SK-N-SH (cell line): ENCODE data around the gene DDX42. TPM values are rescaled to one million over a fixed set of nuclear protein-coding genes. Genes with fewer than 3 reads are reported as not detected.

Experiments
- CTCF ChIA-PET: fragments of 300-600, 350-600 bp; formaldehyde crosslinking; extraction: SDS; loops from one replicate; lab custom pipeline; 2021; lab: Yijun Ruan, JAX
- POLR2A ChIA-PET: fragments of 350-600 bp; sonication (Branson Sonifier 250); formaldehyde crosslinking; extraction: SDS; loops from one replicate; lab custom pipeline; 2020; ENCODE audit warnings: antibody characterized with exemption, inconsistent platforms; lab: Yijun Ruan, JAX
- DNase-seq: peaks from one replicate; pipeline ENCODE4 v3.0.0; 2012
- H2AFZ ChIP-seq: fragments of 200-600 bp; sonication (generic); 2 replicates; pipeline ENCODE4 v1.8.1; 2016; ENCODE audit warnings: antibody characterized with exemption, mild to moderate bottlenecking, low read depth
- H3F3A ChIP-seq: fragments of 200-600 bp; sonication (generic); replicated peaks from 2 replicates; pipeline ENCODE3; 2016; ENCODE audit warnings: antibody characterized with exemption, mild to moderate bottlenecking; ENCODE audit not compliant: insufficient read depth
- H3K27ac ChIP-seq, 2 experiments: fragments of 200-500 bp in 1 of 2; fragments of 200-600 bp in 1 of 2; sonication (Bioruptor generic) in 1 of 2; sonication (generic), shearing (Covaris generic) in 1 of 2; 2 replicates each; pipeline versions ENCODE4 v1.5.1 to v1.6.1; 2014 to 2016; ENCODE audit warnings: low read depth in 2 of 2, inconsistent platforms in 1 of 2, low read length in 1 of 2, mild to moderate bottlenecking in 1 of 2, mixed read lengths in 1 of 2
- H3K27me3 ChIP-seq: fragments of 200-600 bp; sonication (generic), shearing (Covaris generic); 2 replicates; pipeline ENCODE4 v1.6.1; 2016; ENCODE audit warnings: mixed run types; ENCODE audit not compliant: insufficient read depth
- H3K36me3 ChIP-seq, 2 experiments: fragments of 200-500 bp in 1 of 2; fragments of 200-600 bp in 1 of 2; sonication (Bioruptor generic) in 1 of 2; sonication (generic) in 1 of 2; replicated peaks in 1 of 2; 2 replicates each; pipeline versions ENCODE3 to v1.5.1; 2014 to 2016; ENCODE audit warnings: low read length in 1 of 2, mild to moderate bottlenecking in 1 of 2; ENCODE audit not compliant: insufficient read depth in 2 of 2, control insufficient read depth in 1 of 2
- H3K4me1 ChIP-seq, 2 experiments: fragments of 200-500 bp in 1 of 2; fragments of 200-600 bp in 1 of 2; sonication (Bioruptor generic) in 1 of 2; sonication (generic), shearing (Covaris generic) in 1 of 2; 2 replicates each; pipeline versions ENCODE4 v1.5.1 to v1.6.1; 2014 to 2016; ENCODE audit warnings: low read depth in 1 of 2, low read length in 1 of 2, mixed run types in 1 of 2; ENCODE audit not compliant: insufficient read depth in 2 of 2, control insufficient read depth in 1 of 2
- H3K4me2 ChIP-seq: fragments of 200-600 bp; sonication (generic), shearing (Covaris generic); 2 replicates; pipeline ENCODE4 v1.6.1; 2017; ENCODE audit warnings: mixed run types
- H3K4me3 ChIP-seq, 2 experiments: fragments of 200-500 bp in 1 of 2; fragments of 200-600 bp in 1 of 2; sonication (Bioruptor generic) in 1 of 2; sonication (generic), shearing (Covaris generic) in 1 of 2; 2 replicates each; pipeline versions ENCODE4 v1.5.1 to v1.8.1; 2014 to 2016; ENCODE audit warnings: low read depth in 2 of 2, inconsistent platforms in 1 of 2, low read length in 1 of 2, mild to moderate bottlenecking in 1 of 2, mixed read lengths in 1 of 2, moderate library complexity in 1 of 2
- H3K79me2 ChIP-seq: fragments of 200-600 bp; sonication (generic); 2 replicates; pipeline ENCODE4 v1.8.1; 2017; ENCODE audit warnings: mild to moderate bottlenecking; ENCODE audit not compliant: insufficient read depth
- H3K9ac ChIP-seq: fragments of 200-600 bp; sonication (generic); 2 replicates; pipeline ENCODE4 v1.6.1; 2017; ENCODE audit warnings: mixed run types
- H3K9me2 ChIP-seq: fragments of 200-600 bp; sonication (generic); 2 replicates; pipeline ENCODE4 v1.6.1; 2017; ENCODE audit warnings: mixed run types
- H3K9me3 ChIP-seq: fragments of 200-600 bp; sonication (generic); 2 replicates; pipeline ENCODE4 v1.6.1; 2017; ENCODE audit warnings: mixed run types, mild to moderate bottlenecking, moderate library complexity
- H4K20me1 ChIP-seq: fragments of 200-600 bp; sonication (generic); 2 replicates; pipeline ENCODE4 v1.6.1; 2017; ENCODE audit warnings: mild to moderate bottlenecking, mixed run types; ENCODE audit not compliant: insufficient read depth
- ELF1 ChIP-seq: IDR thresholded peaks from 2 replicates; pipeline ENCODE4 v1.4.0; 2012
- EP300 ChIP-seq, 2 experiments: IDR thresholded peaks; 2 replicates each; pipeline versions ENCODE4 v1.4.0 to v1.6.1; 2012; ENCODE audit warnings: borderline replicate concordance in 1 of 2, low read depth in 1 of 2, low read length in 1 of 2
- EZH2phosphoT487 ChIP-seq: fragments of 200-600 bp; sonication (generic); IDR thresholded peaks from 2 replicates; pipeline ENCODE4 v1.6.1; 2017; ENCODE audit warnings: low read depth, mixed run types, mild to moderate bottlenecking, antibody characterized with exemption, moderate library complexity, borderline replicate concordance
- FOSL2 ChIP-seq: IDR thresholded peaks from 2 replicates; pipeline ENCODE4 v1.4.0; 2012; ENCODE audit warnings: low read depth, mild to moderate bottlenecking, moderate library complexity, borderline replicate concordance
- GATA2 ChIP-seq: sonication (generic); formaldehyde crosslinking; IDR thresholded peaks from 2 replicates; pipeline ENCODE4 v1.5.0; 2020; ENCODE audit warnings: mild to moderate bottlenecking, missing genetic modification reagents
- JUND ChIP-seq: IDR thresholded peaks from 2 replicates; pipeline ENCODE4 v1.4.0; 2012
- MEF2A ChIP-seq: IDR thresholded peaks from 2 replicates; pipeline ENCODE4 v1.4.0; 2012; ENCODE audit warnings: low read depth, borderline replicate concordance
- NRF1 ChIP-seq: IDR thresholded peaks from 2 replicates; pipeline ENCODE4 v1.6.1; 2012; ENCODE audit warnings: low read depth, mild to moderate bottlenecking, low read length
- RFX5 ChIP-seq: IDR thresholded peaks from 2 replicates; pipeline ENCODE4 v1.6.1; 2012; ENCODE audit warnings: mild to moderate bottlenecking, improper control_type of control experiment, low read length
- RXRA ChIP-seq: IDR thresholded peaks from 2 replicates; pipeline ENCODE4 v1.4.0; 2012; ENCODE audit warnings: low read depth, mild to moderate bottlenecking, borderline replicate concordance
- TAF1 ChIP-seq: IDR thresholded peaks from 2 replicates; pipeline ENCODE4 v1.6.1; 2012; ENCODE audit warnings: low read depth, mild to moderate bottlenecking, low read length, moderate library complexity, borderline replicate concordance
- USF2 ChIP-seq: fragments of 150-350 bp; IDR thresholded peaks from 2 replicates; pipeline ENCODE4 v1.6.1; 2017; ENCODE audit warnings: antibody characterized with exemption, low read length, low read depth, borderline replicate concordance
- ZBTB33 ChIP-seq: IDR thresholded peaks from 2 replicates; pipeline ENCODE4 v1.4.0; 2012; ENCODE audit warnings: low read depth, borderline replicate concordance
- WGBS: methylation state at CpG from one replicate; pipeline ENCODE4 v1.1.6; 2017; ENCODE audit warnings: low lambda C conversion rate; 5-methylcytosine and 5-hydroxymethylcytosine counted together
- polyA plus RNA-seq, 3 experiments: library from polyadenylated mRNA; depleted of rRNA; stranded (reverse); fragments of >200 nt; gene quantifications; 2 replicates each; pipeline ENCODE4 v1.2.3, GENCODE V29; 2012
- TF ChIP-seq, protein P1 (sequence below): IDR thresholded peaks from 2 replicates; pipeline ENCODE4; 2012
- TF ChIP-seq, protein P2 (sequence below): fragments of 200-600 bp; sonication (generic); IDR thresholded peaks from 2 replicates; pipeline ENCODE4 v1.6.1; 2017; ENCODE audit warnings: antibody characterized with exemption, mild to moderate bottlenecking, moderate library complexity

DDX42 gene
- polyA plus RNA-seq, 1 of the 3 experiments (the other 2 are of a cell fraction), result 115 TPM

DNA sequence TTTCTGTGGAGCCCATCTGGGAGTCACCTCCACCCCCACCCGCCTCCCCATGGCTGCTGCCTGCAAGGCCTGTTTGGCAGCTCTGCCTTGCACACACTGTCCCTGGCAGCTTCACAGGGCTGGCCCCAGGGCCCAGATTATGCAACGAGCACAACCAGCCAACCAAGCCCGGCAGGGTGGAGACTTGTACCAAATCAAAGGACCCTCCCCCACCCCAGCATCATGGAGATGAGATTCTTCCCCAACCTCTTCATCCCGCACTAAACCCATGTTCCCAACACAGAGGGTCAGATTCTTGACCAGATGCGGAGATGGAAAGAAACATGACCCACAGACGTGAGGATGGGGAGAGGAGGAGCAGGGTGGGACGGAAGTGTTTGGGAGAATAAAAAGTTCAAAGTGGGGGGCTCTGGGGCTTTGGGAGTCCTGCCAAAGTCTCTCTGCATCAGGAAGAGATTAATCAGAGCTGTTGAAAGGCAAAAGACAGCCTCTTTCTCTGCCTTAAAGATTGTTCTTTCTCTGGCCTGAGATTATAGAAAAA lies 64.7 kb downstream of the DDX42 start:
- no peak overlapping the region for H3K4me3 ChIP-seq
- POLR2A ChIA-PET, result interaction anchor here (0.6 to 9.2 kb wide), 5 partner anchors 9 to 668 kb away, joined by 3 to 108 read pairs (median 4); partner anchors contain the start of genes CEP95, DDX5, FTSJ3 and PSMC5
- 77% methylated on average over 4 of the region's 7 CpGs for WGBS

GRCh38 chr17:63840591-63841349 lies 66.8 kb downstream of the DDX42 start:
- WGBS, result 43% methylated on average over 3 of the region's 4 CpGs

More for the DNA sequence above, 64.7 kb downstream of the DDX42 start:
- Histone ChIP-seq H3F3A (peaks cover 19% of the 10 kb centered on the region), H3K79me2 (peaks cover 65% of the 10 kb centered on the region), H3K9ac (no peak overlapping the region), H4K20me1 (peaks cover 27% of the 10 kb centered on the region), H3K9me3 (no peaks in the 10 kb centered on the region), H3K27me3 (no peaks in the 10 kb centered on the region), H2AFZ (no peak overlapping the region), H3K27ac (peak overlapping the region; percentile 3 to 81; a peak in 3 of 4 replicates), H3K4me1 (peaks cover 27 to 48% of the 10 kb centered on the region in 2 experiments), H3K36me3 (peaks cover 24 to 28% of the 10 kb centered on the region in 2 experiments), H3K9me2 (no peaks in the 10 kb centered on the region), H3K4me2 (peak overlapping the region; percentile 17; the same call in 1 of the 2 replicates)
- TF ChIP-seq, protein P1, sequence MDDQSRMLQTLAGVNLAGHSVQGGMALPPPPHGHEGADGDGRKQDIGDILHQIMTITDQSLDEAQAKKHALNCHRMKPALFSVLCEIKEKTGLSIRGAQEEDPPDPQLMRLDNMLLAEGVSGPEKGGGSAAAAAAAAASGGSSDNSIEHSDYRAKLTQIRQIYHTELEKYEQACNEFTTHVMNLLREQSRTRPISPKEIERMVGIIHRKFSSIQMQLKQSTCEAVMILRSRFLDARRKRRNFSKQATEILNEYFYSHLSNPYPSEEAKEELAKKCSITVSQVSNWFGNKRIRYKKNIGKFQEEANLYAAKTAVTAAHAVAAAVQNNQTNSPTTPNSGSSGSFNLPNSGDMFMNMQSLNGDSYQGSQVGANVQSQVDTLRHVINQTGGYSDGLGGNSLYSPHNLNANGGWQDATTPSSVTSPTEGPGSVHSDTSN, result 0 out of 2 replicates have a peak, but pooled peaks have one; percentile 18
- no peak for TF ChIP-seq TAF1
- no peak for TF ChIP-seq ELF1
- TF ChIP-seq RXRA, result no peak
- no peak for DNase-seq
- CTCF ChIA-PET, result interaction anchor here (0.9 to 9.1 kb wide), 9 partner anchors 10 to 227 kb away, joined by 3 to 96 read pairs (median 3); partner anchors contain the start of genes DDX42, FTSJ3 and PSMC5

More at GRCh38 chr17:63840591-63841349, 66.8 kb downstream of the DDX42 start:
- Histone ChIP-seq H3K4me2 (peak overlapping the region; percentile 93), H3K27ac (peak overlapping the region; percentile 67 to 97; a peak in 3 of 4 replicates), H3K9ac (peak overlapping the region; percentile 89; the same call in 1 of the 2 replicates), H3K4me3 (peak overlapping the region; percentile 59 to 76), H3K79me2 (peaks cover 65% of the 10 kb centered on the region), H3K4me1 (peaks cover 27 to 41% of the 10 kb centered on the region in 2 experiments), H3K9me3 (no peaks in the 10 kb centered on the region), H3K36me3 (peaks cover 13 to 15% of the 10 kb centered on the region in 2 experiments), H3K9me2 (no peaks in the 10 kb centered on the region), H4K20me1 (peaks cover 23% of the 10 kb centered on the region; the same call in 1 of the 2 replicates), H3F3A (peaks cover 9% of the 10 kb centered on the region), H3K27me3 (no peaks in the 10 kb centered on the region), H2AFZ (no peak overlapping the region)
- POLR2A ChIA-PET, result interaction anchor here (0.6 to 9.2 kb wide), 6 partner anchors 11 to 401 kb away, joined by 3 to 108 read pairs (median 3); partner anchors contain the start of genes CCDC47, DDX42, FTSJ3 and PSMC5
- CTCF ChIA-PET, result interaction anchor here (0.7 to 9.1 kb wide), 8 partner anchors 7 to 664 kb away, joined by 3 to 96 read pairs (median 3); partner anchors contain the start of genes FTSJ3, MAP3K3 and PSMC5
- DNase-seq, result no peak
- TF ChIP-seq, protein P2, sequence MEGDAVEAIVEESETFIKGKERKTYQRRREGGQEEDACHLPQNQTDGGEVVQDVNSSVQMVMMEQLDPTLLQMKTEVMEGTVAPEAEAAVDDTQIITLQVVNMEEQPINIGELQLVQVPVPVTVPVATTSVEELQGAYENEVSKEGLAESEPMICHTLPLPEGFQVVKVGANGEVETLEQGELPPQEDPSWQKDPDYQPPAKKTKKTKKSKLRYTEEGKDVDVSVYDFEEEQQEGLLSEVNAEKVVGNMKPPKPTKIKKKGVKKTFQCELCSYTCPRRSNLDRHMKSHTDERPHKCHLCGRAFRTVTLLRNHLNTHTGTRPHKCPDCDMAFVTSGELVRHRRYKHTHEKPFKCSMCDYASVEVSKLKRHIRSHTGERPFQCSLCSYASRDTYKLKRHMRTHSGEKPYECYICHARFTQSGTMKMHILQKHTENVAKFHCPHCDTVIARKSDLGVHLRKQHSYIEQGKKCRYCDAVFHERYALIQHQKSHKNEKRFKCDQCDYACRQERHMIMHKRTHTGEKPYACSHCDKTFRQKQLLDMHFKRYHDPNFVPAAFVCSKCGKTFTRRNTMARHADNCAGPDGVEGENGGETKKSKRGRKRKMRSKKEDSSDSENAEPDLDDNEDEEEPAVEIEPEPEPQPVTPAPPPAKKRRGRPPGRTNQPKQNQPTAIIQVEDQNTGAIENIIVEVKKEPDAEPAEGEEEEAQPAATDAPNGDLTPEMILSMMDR, result no peak
- TF ChIP-seq JUND, result no peak
- TF ChIP-seq TAF1, result no peak
- TF ChIP-seq ZBTB33, result no peak
- TF ChIP-seq MEF2A, result no peak
- no peak for TF ChIP-seq EP300 (IDR thresholded peaks at IDR 0.05; ENCODE audit: borderline replicate concordance in 1 of 2, low read depth in 1 of 2, low read length in 1 of 2)
- TF ChIP-seq FOSL2, result no peak
- TF ChIP-seq USF2, result no peak
- TF ChIP-seq NRF1, result no peak
- TF ChIP-seq ELF1, result no peak
- no peak for TF ChIP-seq RFX5
- TF ChIP-seq RXRA, result no peak
- no peak for TF ChIP-seq GATA2
- TF ChIP-seq EZH2phosphoT487, result no peak
